Gastroesophageal sphincter (tissue), 3 donors: Measurements from ENCODE around the gene CHST12.

Experiments used
- EP300 ChIP-seq: sonication (generic); formaldehyde crosslinking; IDR thresholded peaks from one replicate; pipeline ENCODE4 v1.6.1; 2017; ENCODE audit warnings: antibody characterized with exemption, mild to moderate bottlenecking
- TF ChIP-seq, protein P1 (sequence below), 4 experiments: fragments of 200-600 bp in 2 of 4; fragments of 450-650 bp in 2 of 4; sonication (generic) in 1 of 4; IDR thresholded peaks; one replicate each; pipeline ENCODE4 v1.5.1; 2017 to 2019; ENCODE audit warnings: antibody characterized with exemption in 4 of 4, mild to moderate bottlenecking in 2 of 4, moderate library complexity in 2 of 4

DNA sequence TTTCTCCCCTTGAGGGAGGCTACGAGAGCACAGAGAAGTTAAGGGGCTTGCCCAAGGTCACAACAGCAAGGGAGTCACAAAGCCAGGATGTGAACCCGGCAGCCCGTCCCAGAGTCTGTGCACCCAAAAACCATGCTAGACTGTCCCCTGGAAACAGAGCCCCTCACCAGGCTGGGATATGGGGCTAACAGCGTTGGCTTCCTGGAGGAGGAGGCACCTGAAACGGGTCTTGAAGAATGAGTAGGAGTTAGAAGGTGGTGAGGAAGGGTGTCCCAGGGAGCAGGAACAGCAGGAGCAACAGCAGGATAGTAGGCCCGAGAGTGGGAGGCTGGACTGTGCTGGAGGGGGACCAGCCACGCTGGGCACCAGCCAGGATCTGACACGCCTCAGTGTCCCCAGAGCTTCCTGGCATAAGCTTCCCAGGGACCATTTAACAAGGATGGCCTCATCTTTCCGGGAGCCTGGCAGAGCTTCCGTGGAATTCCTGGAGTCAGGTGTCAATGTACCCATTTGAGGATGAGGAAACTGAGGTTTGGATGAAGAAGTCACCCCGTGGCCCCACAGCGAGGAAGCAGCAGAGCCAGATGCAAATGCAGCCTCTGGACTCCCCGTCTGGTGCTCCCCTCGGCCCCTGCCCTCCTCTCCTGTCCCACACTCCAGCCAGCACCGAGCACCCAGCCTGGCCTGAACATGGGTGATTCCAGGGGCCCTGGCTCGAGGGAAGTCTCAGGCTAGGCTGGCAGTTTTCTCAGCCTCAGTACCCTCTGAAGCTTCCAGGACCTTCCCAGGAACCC lies 76.1 kb downstream of the CHST12 start:
- TF ChIP-seq, protein P1, sequence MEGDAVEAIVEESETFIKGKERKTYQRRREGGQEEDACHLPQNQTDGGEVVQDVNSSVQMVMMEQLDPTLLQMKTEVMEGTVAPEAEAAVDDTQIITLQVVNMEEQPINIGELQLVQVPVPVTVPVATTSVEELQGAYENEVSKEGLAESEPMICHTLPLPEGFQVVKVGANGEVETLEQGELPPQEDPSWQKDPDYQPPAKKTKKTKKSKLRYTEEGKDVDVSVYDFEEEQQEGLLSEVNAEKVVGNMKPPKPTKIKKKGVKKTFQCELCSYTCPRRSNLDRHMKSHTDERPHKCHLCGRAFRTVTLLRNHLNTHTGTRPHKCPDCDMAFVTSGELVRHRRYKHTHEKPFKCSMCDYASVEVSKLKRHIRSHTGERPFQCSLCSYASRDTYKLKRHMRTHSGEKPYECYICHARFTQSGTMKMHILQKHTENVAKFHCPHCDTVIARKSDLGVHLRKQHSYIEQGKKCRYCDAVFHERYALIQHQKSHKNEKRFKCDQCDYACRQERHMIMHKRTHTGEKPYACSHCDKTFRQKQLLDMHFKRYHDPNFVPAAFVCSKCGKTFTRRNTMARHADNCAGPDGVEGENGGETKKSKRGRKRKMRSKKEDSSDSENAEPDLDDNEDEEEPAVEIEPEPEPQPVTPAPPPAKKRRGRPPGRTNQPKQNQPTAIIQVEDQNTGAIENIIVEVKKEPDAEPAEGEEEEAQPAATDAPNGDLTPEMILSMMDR (IDR thresholded peaks at IDR 0.05): no peak
- TF ChIP-seq EP300: no peak
